ENCODE data around the gene SSTR3.
A peak's percentile ranks its signal among the peaks of the same experiment; 100 is the strongest.

DNA sequence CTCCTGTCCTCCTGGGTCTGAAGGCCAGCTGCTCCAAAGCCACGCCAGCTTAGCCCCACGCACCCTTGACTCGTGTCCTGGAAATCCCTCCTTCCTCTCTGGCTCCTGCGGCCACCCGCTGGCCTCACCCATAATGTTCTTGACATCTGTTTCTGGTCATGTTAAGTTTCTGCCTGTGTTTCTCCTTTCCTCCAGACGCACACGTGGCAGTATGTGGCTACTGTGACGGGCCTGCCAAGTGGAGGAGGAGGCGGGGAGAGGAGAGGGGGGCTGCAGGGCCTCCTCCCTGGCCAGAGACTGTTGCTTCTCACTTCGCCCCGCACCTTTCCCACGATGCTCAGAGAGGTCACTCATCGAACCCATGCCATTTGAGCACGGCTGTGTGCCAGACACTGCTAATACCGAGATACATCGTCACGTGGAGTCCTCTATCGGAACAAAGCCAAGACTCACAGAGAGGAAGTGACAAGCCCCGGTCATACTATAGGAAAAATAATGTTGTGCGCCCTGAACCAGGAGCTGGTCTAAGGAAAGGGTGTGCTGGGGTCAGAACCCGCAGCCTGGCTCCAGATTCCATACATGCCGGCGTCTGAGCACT, 35.7 kb downstream of the SSTR3 start:
- TF ChIP-seq POLR2A (IDR thresholded peaks at IDR 0.05; ENCODE audit: low read depth, low read length) (no peak), SMC3 (IDR thresholded peaks at IDR 0.05; ENCODE audit: low read depth, low read length) (0 out of 2 replicates have a peak, but pooled peaks have one; percentile 5)
- TF ChIP-seq, protein P1, sequence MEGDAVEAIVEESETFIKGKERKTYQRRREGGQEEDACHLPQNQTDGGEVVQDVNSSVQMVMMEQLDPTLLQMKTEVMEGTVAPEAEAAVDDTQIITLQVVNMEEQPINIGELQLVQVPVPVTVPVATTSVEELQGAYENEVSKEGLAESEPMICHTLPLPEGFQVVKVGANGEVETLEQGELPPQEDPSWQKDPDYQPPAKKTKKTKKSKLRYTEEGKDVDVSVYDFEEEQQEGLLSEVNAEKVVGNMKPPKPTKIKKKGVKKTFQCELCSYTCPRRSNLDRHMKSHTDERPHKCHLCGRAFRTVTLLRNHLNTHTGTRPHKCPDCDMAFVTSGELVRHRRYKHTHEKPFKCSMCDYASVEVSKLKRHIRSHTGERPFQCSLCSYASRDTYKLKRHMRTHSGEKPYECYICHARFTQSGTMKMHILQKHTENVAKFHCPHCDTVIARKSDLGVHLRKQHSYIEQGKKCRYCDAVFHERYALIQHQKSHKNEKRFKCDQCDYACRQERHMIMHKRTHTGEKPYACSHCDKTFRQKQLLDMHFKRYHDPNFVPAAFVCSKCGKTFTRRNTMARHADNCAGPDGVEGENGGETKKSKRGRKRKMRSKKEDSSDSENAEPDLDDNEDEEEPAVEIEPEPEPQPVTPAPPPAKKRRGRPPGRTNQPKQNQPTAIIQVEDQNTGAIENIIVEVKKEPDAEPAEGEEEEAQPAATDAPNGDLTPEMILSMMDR (conservative IDR thresholded peaks at IDR 0.05; ENCODE audit: low read depth, low read length), result no peak
